HG02642 (cell line): ENCODE measurements around the gene ADAMTS2.

Experiments
- ATAC-seq: cut with Tn5 transposase; IDR thresholded peaks from one replicate; pipeline ENCODE4 v1.9.1; 2021; ENCODE audit warnings: mild to moderate bottlenecking; ENCODE audit not compliant: unreplicated experiment, poor library complexity

The ADAMTS2 gene

DNA sequence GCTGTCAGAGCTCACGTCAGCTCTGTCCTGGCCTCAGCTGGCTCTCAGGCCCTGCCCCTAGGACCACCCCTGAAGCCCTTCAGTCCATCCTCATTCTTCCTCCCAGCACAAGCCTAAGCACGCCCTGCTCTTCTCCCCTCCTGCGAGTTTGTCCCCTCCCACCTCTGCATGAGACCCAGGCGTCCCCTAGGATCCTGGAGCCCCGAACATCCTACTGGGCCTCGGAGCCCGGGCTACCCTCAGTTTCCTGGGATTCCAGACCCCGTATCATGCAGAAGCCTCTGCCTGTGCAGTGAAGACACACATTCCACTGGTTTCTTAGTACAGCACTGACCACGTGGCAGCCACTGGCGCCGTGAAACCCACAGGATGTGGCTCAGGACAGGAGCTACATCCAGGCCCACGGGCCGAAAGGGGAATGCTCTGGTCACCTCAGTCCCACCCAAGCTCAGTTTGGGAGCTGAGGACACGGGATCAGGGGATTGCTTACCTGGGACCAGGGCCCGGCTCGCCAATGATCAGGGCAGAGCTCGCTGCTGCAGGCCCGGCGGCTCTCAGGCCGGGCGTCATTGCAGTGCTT is 220.9 kb downstream of the ADAMTS2 start:
- ATAC-seq, result no peak

DNA sequence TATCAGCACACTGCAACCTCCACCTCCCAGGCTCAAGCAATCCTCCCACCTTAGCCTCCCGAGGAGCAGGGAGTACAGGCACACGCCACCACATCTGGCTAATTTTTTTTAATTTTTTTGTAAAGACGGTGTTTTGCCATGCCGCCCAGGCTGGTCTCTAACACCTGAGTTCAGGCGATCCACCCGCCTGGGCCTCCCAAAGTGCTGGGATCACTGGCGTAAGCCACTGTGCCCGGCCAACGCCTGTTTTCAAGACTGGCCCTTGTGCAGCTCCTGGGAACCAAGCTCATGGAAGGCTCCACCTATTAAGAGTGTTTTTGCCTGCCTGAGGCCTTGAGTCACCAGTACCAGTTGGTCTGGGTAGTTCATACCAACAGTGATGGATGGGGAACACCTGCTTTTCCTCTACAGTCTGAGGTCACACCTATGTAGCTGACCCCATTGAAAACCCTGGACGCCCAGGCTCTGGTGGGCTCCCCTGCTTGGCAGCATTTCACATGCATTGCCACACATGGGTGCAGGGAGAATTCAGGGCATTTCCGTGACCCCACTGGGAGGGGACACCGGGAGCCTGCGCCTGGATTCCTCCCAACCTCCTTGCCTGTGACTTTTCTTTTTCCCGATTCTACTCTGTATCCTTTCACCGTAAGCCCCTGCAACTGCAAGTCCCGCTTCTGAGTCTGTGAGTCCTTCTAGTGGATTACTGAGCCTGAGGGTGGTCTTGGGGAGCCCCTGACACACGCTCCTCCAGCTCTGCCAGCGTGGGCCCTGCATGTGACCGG is 221.6 kb downstream of the ADAMTS2 start:
- no peak for ATAC-seq

DNA sequence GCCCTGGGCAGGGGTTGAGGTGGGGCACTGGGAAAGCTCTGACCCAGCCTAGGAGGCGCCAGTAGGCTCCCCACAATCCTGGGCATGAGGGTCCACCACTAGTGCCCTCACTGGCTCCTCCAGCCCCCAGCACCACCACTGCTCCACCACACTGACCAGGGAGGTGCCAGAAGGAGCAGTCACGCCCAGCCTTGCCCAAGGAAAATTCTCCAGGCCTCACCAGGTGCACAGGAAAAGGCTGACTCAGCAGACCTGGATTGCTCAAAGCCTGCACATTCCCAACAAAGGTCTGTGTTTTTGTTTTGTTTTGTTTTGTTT is 222.2 kb downstream of the ADAMTS2 start:
- no peak for ATAC-seq

DNA sequence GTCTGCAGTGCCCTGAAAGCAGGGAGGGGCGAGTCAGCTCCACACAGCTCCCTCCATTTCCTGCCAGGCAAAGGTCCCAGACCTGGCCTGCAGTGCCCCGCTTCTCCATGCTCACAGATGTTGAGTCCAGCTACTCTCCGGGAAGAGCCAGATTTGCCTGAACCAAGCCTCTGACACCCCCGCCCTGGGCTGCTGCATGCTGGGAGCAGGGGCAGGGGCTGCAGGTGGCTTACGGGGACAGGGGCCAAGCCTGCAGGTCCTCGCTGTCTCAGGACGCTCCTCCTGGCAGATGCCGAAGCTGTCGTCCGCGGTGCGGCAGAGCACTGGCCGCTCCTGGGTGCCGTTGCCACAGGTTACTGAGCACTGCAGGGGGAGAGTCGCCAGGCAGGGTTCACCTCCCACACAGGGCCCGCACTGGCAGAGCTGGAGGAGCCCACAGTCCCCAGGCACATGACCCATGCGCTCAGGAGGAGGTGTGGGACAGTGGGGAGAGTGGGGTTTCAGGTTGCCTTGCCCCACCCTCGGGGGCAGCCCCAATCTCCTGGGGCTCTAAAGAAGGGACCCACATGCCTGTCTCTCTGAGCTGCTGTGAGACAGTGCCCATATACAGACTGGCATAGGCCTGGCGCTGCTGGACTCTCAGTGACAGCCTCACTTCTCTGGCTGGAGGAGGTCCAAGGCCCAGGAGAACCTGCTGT is 222.7 kb downstream of the ADAMTS2 start:
- no peak for ATAC-seq

DNA sequence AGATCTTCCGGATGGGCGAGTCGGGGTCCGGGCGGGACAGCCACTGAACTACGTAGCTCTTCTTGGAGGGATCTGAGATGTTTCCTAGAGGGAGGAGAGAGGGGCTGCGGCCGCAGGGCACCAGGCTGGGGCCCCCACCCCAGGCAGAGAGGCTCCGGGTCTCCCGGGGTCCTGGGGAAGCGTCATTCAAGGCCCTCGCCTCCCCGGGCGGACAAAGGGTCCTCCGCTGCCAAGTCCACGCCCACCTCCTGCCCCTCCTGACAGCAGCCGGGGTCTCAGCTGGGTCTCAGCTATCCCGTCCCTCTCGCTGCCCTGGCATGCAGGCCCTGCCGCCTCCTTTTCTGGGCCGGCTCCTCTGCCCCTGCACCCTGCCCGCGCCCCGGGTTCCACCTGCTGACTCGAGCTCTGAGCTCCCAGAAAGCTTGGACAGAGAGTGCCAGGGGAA is 223.6 kb downstream of the ADAMTS2 start:
- no peak for ATAC-seq

DNA sequence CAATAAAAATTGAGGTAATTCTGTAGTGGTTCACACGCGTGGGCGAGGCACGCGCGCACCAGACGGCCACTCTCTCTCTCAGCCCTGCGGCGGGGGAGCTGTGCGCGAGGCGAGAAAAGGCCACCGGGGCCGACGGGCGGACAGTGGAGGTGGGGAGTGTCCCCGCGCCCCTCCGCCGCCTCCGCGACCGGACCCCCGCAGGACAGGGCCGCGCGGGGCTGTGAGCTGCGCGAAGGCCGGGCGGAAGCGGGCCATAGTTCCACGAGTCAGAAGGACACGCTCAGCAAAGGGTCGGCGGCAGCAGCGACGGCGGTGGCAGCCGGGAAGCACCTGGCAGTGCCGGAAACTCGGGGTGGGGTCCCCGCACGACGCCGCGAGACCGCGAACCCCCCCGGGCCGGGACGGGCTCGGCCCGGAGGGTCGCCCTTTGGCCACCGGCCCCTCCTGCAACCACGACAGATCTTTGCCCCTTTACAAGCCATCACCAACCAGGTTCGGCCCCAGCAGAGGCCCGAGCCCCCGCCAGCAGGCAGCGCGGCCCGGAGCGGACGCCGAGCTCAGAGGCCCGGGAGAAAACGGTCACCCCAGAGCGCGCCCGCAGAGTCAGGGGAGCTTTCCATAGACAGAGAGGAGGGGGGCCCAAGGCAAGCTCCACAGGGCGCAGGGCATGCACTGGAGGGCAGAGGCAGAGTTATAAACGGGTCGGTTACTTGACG is 224.2 kb downstream of the ADAMTS2 start:
- ATAC-seq, result no peak

DNA sequence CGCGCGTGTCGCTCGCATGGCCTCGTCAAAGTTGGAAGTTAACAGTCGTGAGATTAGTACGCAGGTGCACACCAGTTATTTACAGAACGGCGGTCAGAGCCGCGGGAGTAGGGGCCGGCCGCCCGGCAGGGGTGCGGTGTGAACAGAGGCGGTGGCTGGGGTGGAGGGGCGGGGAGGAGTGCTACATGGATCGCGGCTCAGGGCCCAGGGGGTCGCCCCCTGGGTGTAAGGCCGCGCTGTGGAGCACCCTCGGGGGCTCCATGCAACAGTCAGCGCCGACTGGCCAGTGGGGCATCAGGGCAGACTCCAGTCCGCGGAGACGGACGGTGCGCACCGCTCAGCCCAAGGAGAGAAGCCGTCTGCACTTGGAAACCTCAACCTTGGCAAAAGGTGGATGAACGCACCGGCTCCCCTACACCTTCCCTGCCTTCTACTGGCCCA is 224.8 kb downstream of the ADAMTS2 start:
- ATAC-seq, result no peak

DNA sequence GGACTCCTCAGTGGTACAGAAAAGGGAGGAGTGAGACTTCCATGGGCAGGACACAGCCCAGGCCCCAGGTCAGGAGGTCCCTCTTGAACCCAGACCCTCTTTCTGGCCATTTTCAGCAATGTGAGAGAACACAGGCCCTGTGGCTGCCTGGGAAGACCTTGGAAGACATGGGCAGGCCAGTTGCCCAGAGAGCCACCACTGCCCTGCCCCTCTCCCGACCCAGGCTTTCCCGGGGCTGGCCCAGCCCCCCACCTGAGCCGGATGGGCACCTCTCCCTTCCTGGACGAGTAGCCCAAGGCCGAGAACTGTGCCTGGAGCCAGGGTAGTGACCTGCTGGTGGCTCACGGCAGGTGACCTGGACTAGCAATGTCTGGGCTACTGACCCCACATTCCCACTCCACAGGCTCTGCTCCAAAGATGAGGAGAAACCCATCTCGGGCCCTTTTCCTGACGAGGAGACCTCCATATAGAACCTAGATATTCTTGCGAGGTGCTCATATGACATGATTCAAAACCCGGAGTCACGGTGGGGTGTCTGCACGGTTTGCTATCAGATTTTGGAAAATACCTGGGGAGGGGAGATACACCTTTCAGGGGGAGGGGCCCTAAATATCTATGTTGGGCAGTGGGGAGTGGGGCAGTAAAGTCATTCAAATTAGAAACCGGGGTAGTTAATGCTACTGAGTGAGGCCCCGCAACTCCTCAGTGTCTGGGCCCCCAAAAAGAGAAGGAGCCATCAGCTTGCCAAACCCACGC is 225.7 kb downstream of the ADAMTS2 start:
- no peak for ATAC-seq

DNA sequence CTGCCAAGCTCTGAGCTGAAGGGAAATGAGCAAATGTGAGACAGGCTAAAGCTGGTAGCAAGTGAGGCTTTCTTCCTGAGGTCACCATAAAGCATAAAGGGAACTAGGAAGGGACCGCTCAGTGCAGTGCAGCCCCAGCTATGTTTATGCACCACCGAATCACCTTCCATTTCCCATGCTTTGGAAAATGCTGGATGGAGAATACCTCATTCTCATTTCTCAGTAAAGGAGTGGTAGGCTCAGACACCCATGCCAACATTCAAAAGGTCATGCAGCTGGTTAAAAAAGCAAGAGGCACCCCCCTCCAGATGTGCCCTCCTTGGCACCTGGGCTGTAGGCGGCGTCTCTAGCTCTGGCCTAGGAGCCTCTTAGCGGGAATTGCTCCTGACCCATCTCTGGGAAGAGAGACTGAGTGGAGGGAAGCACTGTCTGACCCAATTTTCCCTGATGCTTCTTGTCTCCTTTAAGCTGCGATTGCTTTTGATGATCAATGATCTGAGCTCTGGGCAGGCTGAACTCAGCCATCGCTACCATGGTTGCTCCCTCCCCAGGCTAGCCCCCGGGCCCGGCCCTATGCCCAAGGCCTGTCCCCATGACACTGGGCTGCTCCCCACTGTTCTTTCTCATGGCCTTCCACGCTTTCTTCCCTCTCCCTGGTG is 226.4 kb downstream of the ADAMTS2 start:
- no peak for ATAC-seq

DNA sequence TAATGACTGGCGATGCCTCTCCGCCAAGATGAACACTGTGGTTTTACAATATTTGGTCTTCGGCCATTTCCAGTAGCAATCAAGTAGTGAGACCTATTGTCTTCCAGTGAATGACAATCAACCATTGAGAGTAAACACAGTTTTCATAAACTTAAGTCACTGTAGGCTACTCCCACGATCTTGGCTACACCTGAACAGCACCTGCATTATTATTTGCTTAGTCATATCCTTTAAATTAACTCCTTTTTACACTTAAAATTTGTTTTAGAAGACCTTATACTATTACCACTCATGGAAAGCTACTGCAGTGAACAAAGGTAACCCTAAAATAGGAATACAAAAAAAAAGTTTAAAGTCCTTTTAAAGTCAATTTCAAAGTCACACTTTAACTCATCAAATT is 226.9 kb downstream of the ADAMTS2 start:
- ATAC-seq, result no peak

DNA sequence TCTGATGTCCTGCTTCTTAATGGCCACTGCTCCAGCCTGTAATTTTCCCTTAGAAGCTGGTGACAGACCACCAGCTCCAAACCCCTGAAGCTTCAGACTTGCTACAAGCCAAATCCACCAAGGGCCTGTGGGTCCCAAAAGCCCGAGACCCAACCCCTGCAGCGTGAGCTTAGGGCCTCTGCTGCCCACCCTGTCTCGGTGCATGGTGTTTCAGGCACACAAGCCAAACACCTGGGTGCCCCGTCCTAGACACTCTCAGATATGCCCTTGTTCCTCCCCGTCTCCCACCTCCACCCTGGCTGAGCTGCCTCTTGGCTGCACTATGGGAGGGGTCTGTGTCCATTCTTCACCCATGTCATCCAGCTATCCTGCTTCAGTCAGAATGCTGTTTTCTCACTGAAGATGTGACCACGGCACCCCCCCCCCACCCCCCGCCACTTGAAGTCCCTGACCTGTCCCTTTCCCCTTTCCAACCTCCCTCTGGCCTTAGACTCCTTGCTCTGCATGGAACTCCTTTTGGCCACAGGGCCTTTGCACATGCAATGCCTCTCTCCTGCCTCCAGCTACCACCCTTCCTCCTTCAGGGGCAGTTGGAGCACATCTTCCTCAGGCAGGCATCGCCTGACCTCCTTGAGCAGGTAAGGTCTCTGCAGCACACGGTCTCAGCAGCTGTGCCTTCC is 229.3 kb downstream of the ADAMTS2 start:
- no peak for ATAC-seq

DNA sequence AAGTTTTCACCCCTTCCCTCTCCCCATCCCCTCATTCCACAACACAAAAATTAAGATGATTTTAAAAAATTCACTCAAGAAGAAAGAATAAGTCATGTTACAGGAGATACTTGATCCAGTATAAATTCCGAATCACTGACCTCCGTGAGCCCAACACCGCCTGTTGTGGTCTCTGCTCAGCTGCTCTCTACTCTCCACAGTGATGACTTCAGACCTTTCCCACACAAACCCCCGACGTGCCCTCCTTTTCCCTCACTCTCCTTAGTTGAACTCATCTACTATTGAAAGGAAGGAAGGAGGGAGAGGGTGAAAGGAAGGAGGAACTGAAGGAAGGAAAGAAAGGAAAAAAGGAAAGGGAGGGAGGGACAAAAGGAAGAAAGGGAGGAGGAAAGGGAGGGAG is 230.0 kb downstream of the ADAMTS2 start:
- ATAC-seq, result no peak

DNA sequence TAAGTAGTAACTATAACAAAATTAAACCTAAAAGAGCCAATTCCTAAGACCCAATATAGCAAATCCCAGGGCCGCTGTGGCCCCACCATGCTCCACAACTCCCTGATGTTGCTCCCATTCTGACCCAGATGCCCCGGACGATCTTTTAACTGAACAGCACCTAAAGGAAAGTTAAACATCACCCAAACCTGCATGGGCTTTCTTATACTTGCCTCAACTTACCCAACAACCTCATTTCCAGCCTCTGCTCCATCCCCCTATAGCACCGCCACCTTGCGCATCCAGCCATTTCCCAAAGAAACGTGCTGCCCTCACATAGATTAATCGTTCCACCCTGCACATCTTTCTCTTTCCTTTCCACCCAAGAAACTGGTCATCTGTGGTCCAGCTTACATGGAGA is 230.5 kb downstream of the ADAMTS2 start:
- ATAC-seq, result no peak

DNA sequence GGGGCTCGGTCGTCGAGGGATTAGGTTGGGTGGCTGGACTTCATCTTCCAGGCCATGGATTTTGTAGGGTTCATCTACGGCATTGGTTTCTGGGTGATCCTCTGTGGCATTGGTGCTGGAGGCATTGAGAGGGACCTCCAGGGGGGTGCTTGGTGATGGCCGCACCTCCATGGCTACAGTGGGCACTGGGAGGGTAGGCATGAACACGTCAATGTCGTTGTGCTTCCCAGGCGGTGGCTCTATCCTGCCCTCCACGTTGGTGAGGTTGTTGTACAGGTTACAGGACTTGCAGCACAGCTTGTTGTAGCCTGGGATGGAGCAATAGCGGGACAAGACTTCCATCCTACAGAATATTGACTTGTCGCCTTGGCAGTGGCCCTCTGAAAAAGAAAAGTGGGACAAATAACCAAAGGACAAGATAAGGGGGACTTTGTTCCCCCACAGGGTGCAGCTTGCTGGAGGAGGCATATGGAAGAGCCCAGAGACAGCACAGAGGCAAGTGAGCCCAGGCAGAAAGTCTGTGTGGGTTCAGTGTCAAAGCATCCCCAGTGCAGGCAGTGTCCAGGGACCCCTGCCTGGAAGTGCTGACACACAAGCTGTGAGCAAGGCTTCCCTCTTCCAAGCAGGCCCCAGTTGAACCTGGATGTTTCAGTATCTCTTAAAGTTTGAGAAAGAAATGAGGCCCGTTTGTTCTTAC is 231.2 kb downstream of the ADAMTS2 start:
- no peak for ATAC-seq

DNA sequence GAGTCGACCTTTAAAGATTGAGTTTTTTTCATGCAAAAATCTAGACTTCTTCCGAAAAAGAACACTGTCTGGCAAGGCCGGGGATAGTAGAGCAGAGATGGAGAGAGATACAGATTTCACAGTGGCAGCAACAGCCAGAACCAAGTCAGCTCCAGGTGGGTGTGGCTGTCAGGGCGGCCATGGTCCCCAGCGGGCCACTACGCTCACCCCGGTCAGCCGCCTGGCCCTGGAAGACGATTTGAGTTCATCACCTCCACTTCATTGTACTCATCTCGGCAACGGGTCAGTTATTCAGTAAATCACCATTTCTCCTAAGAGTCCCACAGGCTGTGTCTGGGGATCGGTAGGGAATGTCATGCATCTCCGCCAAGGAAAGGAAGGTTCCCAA is 232.1 kb downstream of the ADAMTS2 start:
- ATAC-seq, result no peak

DNA sequence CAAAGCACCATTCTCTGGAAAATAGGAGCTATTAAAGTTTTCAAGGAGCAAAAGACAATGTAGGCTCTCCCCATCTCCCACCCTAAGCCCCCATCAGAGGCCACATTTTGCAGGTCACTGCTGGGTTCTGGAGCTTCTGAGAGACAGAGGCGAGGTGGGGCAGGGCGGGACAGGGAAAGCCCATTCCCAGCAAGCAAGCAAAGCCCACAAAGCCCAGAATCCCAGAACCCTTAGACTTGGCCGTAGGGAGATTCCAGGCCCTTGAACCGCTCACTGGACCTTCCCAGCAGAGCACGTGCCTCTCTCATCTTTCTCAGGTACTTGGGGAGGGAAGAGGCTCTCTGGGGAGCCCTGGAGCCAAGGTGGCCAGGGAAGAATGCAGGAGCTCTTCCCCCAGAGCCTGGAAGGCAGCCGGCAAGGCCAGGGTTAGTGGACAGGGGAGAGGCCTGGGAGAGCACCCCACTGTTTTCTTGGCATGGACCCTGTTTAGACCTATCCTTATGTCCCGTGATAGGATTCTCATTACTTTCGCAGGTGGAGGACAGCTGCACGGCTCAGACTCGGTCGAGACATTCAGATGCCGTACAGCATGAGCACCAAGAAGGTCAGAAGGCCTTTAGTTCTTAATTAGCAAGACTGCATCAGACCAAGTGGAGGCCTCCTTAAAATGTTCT is 232.7 kb downstream of the ADAMTS2 start:
- ATAC-seq, result no peak

DNA sequence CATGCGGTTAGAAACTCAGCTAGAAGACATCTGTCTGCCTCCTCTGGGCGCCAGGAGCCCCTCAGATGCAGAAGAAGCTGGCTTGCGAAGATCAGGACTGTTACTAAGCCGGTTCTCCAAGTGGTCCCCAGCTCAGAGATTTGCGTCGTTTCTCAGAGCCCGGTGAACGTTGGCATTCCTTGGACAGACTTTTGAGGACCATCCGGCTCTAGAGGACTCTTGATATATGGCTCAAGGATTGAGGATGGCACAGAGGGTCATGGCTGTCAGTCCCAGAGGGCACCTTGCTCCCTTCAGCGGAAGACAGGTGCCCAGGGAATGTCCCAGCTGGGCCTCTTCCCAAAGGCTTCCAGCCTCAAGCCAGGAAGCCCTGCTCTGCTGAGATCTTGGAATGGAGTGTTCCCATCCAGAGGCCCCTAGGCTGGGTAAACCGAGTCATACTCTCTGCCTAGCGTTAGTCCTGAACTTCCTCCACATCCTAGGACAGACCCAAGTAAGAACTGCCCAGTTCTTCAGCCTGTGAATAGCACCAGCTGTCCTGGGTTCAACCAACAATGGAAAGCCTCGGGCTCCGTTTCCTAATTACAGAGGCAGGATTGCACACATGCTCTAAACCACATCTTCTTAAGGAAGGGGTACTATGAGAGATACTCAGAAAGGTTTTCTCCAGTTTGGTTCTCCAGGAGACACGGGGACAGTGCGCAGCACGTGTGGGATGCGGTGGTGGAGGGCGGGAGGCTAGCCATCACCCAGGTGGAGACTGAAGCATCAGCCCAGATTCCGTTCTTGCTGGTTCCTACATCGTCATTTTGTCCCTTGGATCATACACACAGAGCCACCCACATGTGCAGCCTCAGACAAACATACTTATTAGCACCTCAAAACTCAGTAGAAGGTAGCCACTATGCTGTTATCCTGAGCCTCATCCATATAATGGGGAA is 233.7 kb downstream of the ADAMTS2 start:
- no peak for ATAC-seq
